A673 (cell line): ENCODE data around the gene GMPPB. TPM values are rescaled to one million over a fixed set of nuclear protein-coding genes. Genes with fewer than 3 reads are reported as not detected.

Experiments
- BruUV-seq: library from RNA; stranded (reverse); fragments of 400-500 nt; replicated peaks from 2 replicates; lab custom pipeline; 2021; lab: Mats Ljungman, UMichigan
- CTCF ChIA-PET: fragments of 300-600 bp; sonication (Branson Sonifier 250); formaldehyde crosslinking; loops from one replicate; lab custom pipeline; 2022; ENCODE audit warnings: antibody characterized with exemption; lab: Charles Lee
- POLR2A ChIA-PET: fragments of 300-600 bp; sonication (Branson Sonifier 250); formaldehyde crosslinking; loops from one replicate; lab custom pipeline; 2022; ENCODE audit warnings: antibody characterized with exemption; ENCODE audit not compliant: low non-redundant PET; lab: Charles Lee
- DNase-seq: peaks from one replicate; pipeline ENCODE4 v3.0.0-alpha.2; 2015; ENCODE audit warnings: low spot score
- H3K27ac ChIP-seq: fragments of 200-600 bp; sonication (generic); 2 replicates; pipeline ENCODE4 v1.5.1; 2016; ENCODE audit warnings: mixed run types, low read depth, mild to moderate bottlenecking, mixed read lengths, antibody characterized with exemption, low read length; ENCODE audit not compliant: poor library complexity, severe bottlenecking
- H3K27me3 ChIP-seq: fragments of 200-600 bp; sonication (generic); replicated peaks from 2 replicates; pipeline ENCODE4 v1.6.1; 2017; ENCODE audit warnings: mixed run types, low read depth, mild to moderate bottlenecking, mixed read lengths, antibody characterized with exemption, low read length; ENCODE audit not compliant: insufficient read depth, poor library complexity
- H3K36me3 ChIP-seq: fragments of 200-600 bp; sonication (generic); 2 replicates; pipeline ENCODE4 v1.6.1; 2016; ENCODE audit warnings: mixed run types, mild to moderate bottlenecking, mixed read lengths, antibody characterized with exemption, low read length; ENCODE audit not compliant: insufficient read depth, poor library complexity, severe bottlenecking
- H3K4me1 ChIP-seq: fragments of 200-600 bp; sonication (generic); 2 replicates; pipeline ENCODE4 v1.6.1; 2017; ENCODE audit warnings: mixed run types, mild to moderate bottlenecking, mixed read lengths, antibody characterized with exemption, low read length; ENCODE audit not compliant: insufficient read depth, poor library complexity, severe bottlenecking
- H3K4me3 ChIP-seq: fragments of 200-600 bp; sonication (generic); 2 replicates; pipeline ENCODE4 v1.5.1; 2016; ENCODE audit warnings: low read depth, mixed run types, mild to moderate bottlenecking, mixed read lengths, low read length; ENCODE audit not compliant: poor library complexity, severe bottlenecking
- H3K9me3 ChIP-seq: fragments of 200-600 bp; sonication (generic); 2 replicates; pipeline ENCODE4 v1.6.1; 2016; ENCODE audit warnings: mixed run types, low read depth, mild to moderate bottlenecking, mixed read lengths, antibody characterized with exemption, low read length; ENCODE audit not compliant: poor library complexity, severe bottlenecking
- CTCF ChIP-seq: fragments of 300-800, 200-600 bp; sonication (generic); conservative IDR thresholded peaks from 2 replicates; pipeline ENCODE4 v1.5.1; 2017; ENCODE audit warnings: low read depth, mild to moderate bottlenecking, antibody characterized with exemption, low read length, moderate library complexity, mixed read lengths
- EZH2 ChIP-seq: fragments of 200-600 bp; sonication (generic); IDR thresholded peaks from 2 replicates; pipeline ENCODE4 v1.6.1; 2017; ENCODE audit warnings: borderline replicate concordance, low read depth, mild to moderate bottlenecking, mixed read lengths, antibody characterized with exemption, low read length; ENCODE audit not compliant: poor library complexity, severe bottlenecking
- intact Hi-C: fragments of 100-400 bp; cut with micrococcal nuclease; formaldehyde crosslinking; loops from one replicate; pipeline ENCODE4 v1.10.0; 2022; ENCODE audit not compliant: unreplicated experiment
- total RNA-seq: library from RNA; stranded (reverse); gene quantifications from 2 replicates; pipeline ENCODE4 v1.2.3, GENCODE V29; 2021

Gene GMPPB
- total RNA-seq, 1 experiment from 2014 or later, result 15.2 TPM

- POLR2A ChIA-PET, result no interaction called here
- H3K4me1 ChIP-seq, result no peaks in the 10 kb centered on the region
- no peak overlapping the region for H3K4me3 ChIP-seq
- H3K36me3 ChIP-seq, result peaks cover 5% of the 10 kb centered on the region
- no peak overlapping the region for H3K27ac ChIP-seq
- H3K27me3 ChIP-seq, result no peaks in the 10 kb centered on the region
- no peak for DNase-seq
- intact Hi-C loops, result loop anchor here (5.0 kb wide), 1 partner anchor 190 kb away; no protein-coding TSS in a partner anchor
- BruUV-seq, result no TSS peak
- no peaks in the 10 kb centered on the region for H3K9me3 ChIP-seq
- no peak for TF ChIP-seq EZH2
- no peak for TF ChIP-seq CTCF
- CTCF ChIA-PET, result no interaction called here
Observed at GRCh38 chr3:49717211-49717958, 6.4 kb downstream of the GMPPB start.

- intact Hi-C loops, result loop anchor here (5.0 kb wide), 1 partner anchor 191 kb away; no protein-coding TSS in a partner anchor
Observed at GRCh38 chr3:49716691-49717210, 7.0 kb downstream of the GMPPB start.

GRCh38 chr3:49716169-49716568 is 7.6 kb downstream of the GMPPB start:
- no peak overlapping the region for H3K27ac ChIP-seq
- intact Hi-C loops, result loop anchor here (5.0 kb wide), 1 partner anchor 191 kb away; no protein-coding TSS in a partner anchor
- no peak overlapping the region for H3K4me3 ChIP-seq
- BruUV-seq, result no TSS peak
- TF ChIP-seq CTCF (no peak), EZH2 (no peak)
- peaks cover 5% of the 10 kb centered on the region for H3K36me3 ChIP-seq
- H3K4me1 ChIP-seq, result no peaks in the 10 kb centered on the region
- DNase-seq, result no peak
- no peaks in the 10 kb centered on the region for H3K9me3 ChIP-seq
- ChIA-PET CTCF (no interaction called here), POLR2A (no interaction called here)
- H3K27me3 ChIP-seq, result no peaks in the 10 kb centered on the region

More at GRCh38 chr3:49716691-49717210, 7.0 kb downstream of the GMPPB start:
- Histone ChIP-seq H3K4me3 (no peak overlapping the region), H3K27me3 (no peaks in the 10 kb centered on the region), H3K36me3 (peaks cover 5% of the 10 kb centered on the region), H3K4me1 (no peaks in the 10 kb centered on the region), H3K27ac (no peak overlapping the region), H3K9me3 (no peaks in the 10 kb centered on the region)
- no peak for DNase-seq
- POLR2A ChIA-PET, result no interaction called here
- BruUV-seq, result no TSS peak
- TF ChIP-seq CTCF (no peak), EZH2 (no peak)
- CTCF ChIA-PET, result interaction anchor here (0.6 kb wide), 1 partner anchor 85 kb away, joined by 3 read pairs; no protein-coding TSS in a partner anchor
